ENCODE data around the gene WFDC6.
"Not testable (repeated sequence)": the region's sequence is repeated elsewhere in the genome, so short reads cannot be mapped to it uniquely, and the experiment has no call there.

Gene WFDC6
- 0 reads per million in 2 experiments for total RNA-seq

GRCh38 chr20:45539382-45539781 is at the start of gene WFDC6:
Gene WFDC6, minus strand, starts transcription at chr20:45539482. Its CDS starts 75 bp downstream, at chr20:45539407.
- DNase-seq (ENCODE audit: low read depth), result no peak

GRCh38 chr20:45588800-45589199 is 49.5 kb upstream of the WFDC6 start:
- no peak for DNase-seq (ENCODE audit: low read depth)

GRCh38 chr20:45585986-45586385 is 46.7 kb upstream of the WFDC6 start:
- DNase-seq (ENCODE audit: low read depth), result not testable (repeated sequence)

- DNase-seq (ENCODE audit: low read depth), result not testable (repeated sequence)
These were observed 45.0 kb upstream of the WFDC6 start for GRCh38 chr20:45584294-45584693.

GRCh38 chr20:45583502-45583901 is 44.2 kb upstream of the WFDC6 start:
- no peak for DNase-seq (ENCODE audit: low read depth)

GRCh38 chr20:45581702-45582101 is 42.4 kb upstream of the WFDC6 start:
- no peak for DNase-seq (ENCODE audit: low read depth)

- DNase-seq (ENCODE audit: low read depth), result no peak
These were observed 39.9 kb upstream of the WFDC6 start, which contains the start of gene WFDC8 for GRCh38 chr20:45579184-45579583. Gene WFDC8, minus strand, starts transcription at chr20:45579284. Its CDS starts 37 bp downstream, at chr20:45579247.

- DNase-seq (ENCODE audit: low read depth), result no peak
These were observed 38.9 kb upstream of the WFDC6 start for GRCh38 chr20:45578231-45578630.

GRCh38 chr20:45576995-45577394 is 37.7 kb upstream of the WFDC6 start:
- no peak for DNase-seq (ENCODE audit: low read depth)

- DNase-seq (ENCODE audit: low read depth), result no peak
These were observed 36.6 kb upstream of the WFDC6 start for GRCh38 chr20:45575931-45576330.

- not testable (repeated sequence) for DNase-seq (ENCODE audit: low read depth)
These were observed 30.4 kb upstream of the WFDC6 start for GRCh38 chr20:45569650-45570049.

- no peak for DNase-seq (ENCODE audit: low read depth)
These were observed 25.5 kb upstream of the WFDC6 start for GRCh38 chr20:45564760-45565276.

- no peak for DNase-seq (ENCODE audit: low read depth)
These were observed 15.9 kb upstream of the WFDC6 start for GRCh38 chr20:45555198-45555597.

GRCh38 chr20:45552456-45552855 is 13.2 kb upstream of the WFDC6 start:
- DNase-seq (ENCODE audit: low read depth), result no peak

- no peak for DNase-seq (ENCODE audit: low read depth)
These were observed 11.5 kb upstream of the WFDC6 start for GRCh38 chr20:45550765-45551164.

- no peak for DNase-seq (ENCODE audit: low read depth)
These were observed 9.1 kb upstream of the WFDC6 start for GRCh38 chr20:45548410-45548809.

GRCh38 chr20:45547206-45547770 is 8.0 kb upstream of the WFDC6 start, which contains the start of gene EPPIN:
Gene EPPIN, minus strand, starts transcription at chr20:45547401. Its CDS starts 44 bp downstream, at chr20:45547357.
- no peak for DNase-seq (ENCODE audit: low read depth)

GRCh38 chr20:45545754-45546453 is 6.6 kb upstream of the WFDC6 start:
- DNase-seq (ENCODE audit: low read depth), result no peak

- DNase-seq (ENCODE audit: low read depth), result no peak
These were observed 6.1 kb upstream of the WFDC6 start for GRCh38 chr20:45545351-45545750.

GRCh38 chr20:45538209-45538799 is 978 bp downstream of the WFDC6 start:
- no peak for DNase-seq (ENCODE audit: low read depth)

GRCh38 chr20:45527294-45527693 is 12.0 kb downstream of the WFDC6 start:
- DNase-seq (ENCODE audit: low read depth), result no peak

GRCh38 chr20:45523821-45524220 is 15.5 kb downstream of the WFDC6 start:
- DNase-seq (ENCODE audit: low read depth), result no peak

GRCh38 chr20:45518282-45518681 is 21.0 kb downstream of the WFDC6 start:
- DNase-seq (ENCODE audit: low read depth), result no peak

Data from T follicular helper cell (primary cell).